ENCODE measurements around the gene B4GALT6. TPM values are rescaled to one million over a fixed set of nuclear protein-coding genes. Genes with fewer than 3 reads are reported as not detected.

The B4GALT6 gene
- total RNA-seq, 1 donor from 2014 or later, result 7.3 TPM

Other genes starting within 250 kb of the B4GALT6 start
- gene DSG3, start 236.8 kb downstream of the B4GALT6 start, total RNA-seq, result not detected
- gene DSG2, start 186.4 kb downstream of the B4GALT6 start, total RNA-seq, result 32.9 TPM
- not detected for gene TTR, start 92.7 kb downstream of the B4GALT6 start, total RNA-seq
- not detected for gene SLC25A52, start 76.3 kb upstream of the B4GALT6 start, total RNA-seq